DND-41 (cell line): ENCODE data around the gene DPPA5.

Experiments used
- CTCF ChIP-seq: IDR thresholded peaks from 2 replicates; pipeline ENCODE4 v1.5.1; 2012; ENCODE audit warnings: borderline replicate concordance, low read length, moderate library complexity, mild to moderate bottlenecking; ENCODE audit not compliant: poor library complexity, severe bottlenecking; ENCODE audit errors: extremely low read depth
- EZH2 ChIP-seq: IDR thresholded peaks from 3 replicates; pipeline ENCODE4 v1.6.1; 2012; ENCODE audit warnings: borderline replicate concordance, low read depth, mild to moderate bottlenecking, moderate library complexity, low read length, inconsistent platforms; ENCODE audit not compliant: severe bottlenecking

GRCh38 chr6:73343164-73343563 lies 10.9 kb downstream of the DPPA5 start:
- TF ChIP-seq CTCF (no peak), EZH2 (no peak)
